Measurements from ENCODE around the gene SEC63.

GRCh38 chr6:107877968-107878367 lies 80.0 kb downstream of the SEC63 start:
- TF ChIP-seq, protein P1, sequence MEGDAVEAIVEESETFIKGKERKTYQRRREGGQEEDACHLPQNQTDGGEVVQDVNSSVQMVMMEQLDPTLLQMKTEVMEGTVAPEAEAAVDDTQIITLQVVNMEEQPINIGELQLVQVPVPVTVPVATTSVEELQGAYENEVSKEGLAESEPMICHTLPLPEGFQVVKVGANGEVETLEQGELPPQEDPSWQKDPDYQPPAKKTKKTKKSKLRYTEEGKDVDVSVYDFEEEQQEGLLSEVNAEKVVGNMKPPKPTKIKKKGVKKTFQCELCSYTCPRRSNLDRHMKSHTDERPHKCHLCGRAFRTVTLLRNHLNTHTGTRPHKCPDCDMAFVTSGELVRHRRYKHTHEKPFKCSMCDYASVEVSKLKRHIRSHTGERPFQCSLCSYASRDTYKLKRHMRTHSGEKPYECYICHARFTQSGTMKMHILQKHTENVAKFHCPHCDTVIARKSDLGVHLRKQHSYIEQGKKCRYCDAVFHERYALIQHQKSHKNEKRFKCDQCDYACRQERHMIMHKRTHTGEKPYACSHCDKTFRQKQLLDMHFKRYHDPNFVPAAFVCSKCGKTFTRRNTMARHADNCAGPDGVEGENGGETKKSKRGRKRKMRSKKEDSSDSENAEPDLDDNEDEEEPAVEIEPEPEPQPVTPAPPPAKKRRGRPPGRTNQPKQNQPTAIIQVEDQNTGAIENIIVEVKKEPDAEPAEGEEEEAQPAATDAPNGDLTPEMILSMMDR (IDR thresholded peaks at IDR 0.05), result no peak
- no peak for TF ChIP-seq POLR2A (IDR thresholded peaks at IDR 0.05)

Data from esophagus squamous epithelium (tissue), 4 donors.